GOT3 (cell line): ENCODE data around the gene ETDC.

Source experiments
- DNase-seq: peaks from one replicate; lab custom pipeline; 2025; ENCODE audit warnings: mixed read lengths; lab: John Stamatoyannopoulos, UW

Gene ETDC

DNA sequence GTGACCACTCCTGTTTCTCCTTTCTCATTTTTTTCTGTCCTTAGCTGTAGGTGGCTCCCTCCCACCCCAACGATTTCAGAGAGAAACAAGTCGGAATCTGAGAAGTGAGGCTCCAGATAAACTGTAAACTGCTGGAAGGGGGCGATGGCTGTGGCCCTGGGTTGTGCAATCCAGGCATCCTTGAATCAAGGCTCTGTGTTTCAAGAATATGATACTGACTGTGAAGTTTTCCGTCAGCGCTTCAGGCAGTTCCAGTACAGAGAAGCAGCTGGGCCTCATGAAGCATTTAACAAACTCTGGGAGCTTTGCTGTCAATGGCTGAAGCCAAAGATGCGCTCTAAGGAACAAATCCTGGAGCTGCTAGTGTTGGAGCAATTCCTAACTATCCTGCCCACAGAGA is 37.7 kb downstream of the ETDC start:
- DNase-seq, result no peak

- DNase-seq, result no peak
Measured at GRCh38 chrX:135347381-135348016, 38.2 kb downstream of the ETDC start.

GRCh38 chrX:135354288-135354687 is 45.0 kb downstream of the ETDC start:
- no peak for DNase-seq
